NCI-H1436 (cell line): ENCODE data around the gene OR2T10.
"Not testable (repeated sequence)": the region's sequence is repeated elsewhere in the genome, so short reads cannot be mapped to it uniquely, and the experiment has no call there.

ENCODE experiments used
- DNase-seq: peaks from one replicate; lab custom pipeline; 2025; lab: John Stamatoyannopoulos, UW

OR2T10 gene

GRCh38 chr1:248597589-248597988, at the start of gene OR2T10:
Gene OR2T10 (minus strand): TSS chr1:248597700. CDS start chr1:248593768, 3,932 bp downstream.
- DNase-seq = no peak

- not testable (repeated sequence) for DNase-seq
Measured at GRCh38 chr1:248645178-248645577, 47.7 kb upstream of the OR2T10 start, which contains the start of gene OR2T35. Gene OR2T35 (minus strand): TSS chr1:248645278. CDS start chr1:248639258, 6,020 bp downstream.

- DNase-seq = not testable (repeated sequence)
Measured at GRCh38 chr1:248642971-248643651, 45.6 kb upstream of the OR2T10 start.

GRCh38 chr1:248641583-248641982, 44.1 kb upstream of the OR2T10 start:
- not testable (repeated sequence) for DNase-seq

GRCh38 chr1:248640906-248641305, 43.4 kb upstream of the OR2T10 start:
- not testable (repeated sequence) for DNase-seq

GRCh38 chr1:248639652-248640051, 42.2 kb upstream of the OR2T10 start:
- not testable (repeated sequence) for DNase-seq

GRCh38 chr1:248636612-248637011, 39.1 kb upstream of the OR2T10 start:
- not testable (repeated sequence) for DNase-seq

GRCh38 chr1:248634991-248635390, 37.5 kb upstream of the OR2T10 start, which contains the start of gene OR2T11:
Gene OR2T11 (minus strand): TSS chr1:248635091. CDS start chr1:248627128, 7,963 bp downstream.
- not testable (repeated sequence) for DNase-seq

GRCh38 chr1:248631354-248632008, 34.0 kb upstream of the OR2T10 start:
- no peak for DNase-seq

GRCh38 chr1:248630551-248630950, 33.1 kb upstream of the OR2T10 start:
- no peak for DNase-seq

- no peak for DNase-seq
Measured at GRCh38 chr1:248627971-248628844, 30.7 kb upstream of the OR2T10 start.

GRCh38 chr1:248625971-248626370, 28.5 kb upstream of the OR2T10 start:
- DNase-seq = no peak

- DNase-seq = no peak
Measured at GRCh38 chr1:248625166-248625565, 27.7 kb upstream of the OR2T10 start.

GRCh38 chr1:248622570-248623001, 25.1 kb upstream of the OR2T10 start:
- DNase-seq = peak; percentile 35

GRCh38 chr1:248621770-248622169, 24.3 kb upstream of the OR2T10 start:
- no peak for DNase-seq

- DNase-seq = peak; percentile 66
Measured at GRCh38 chr1:248618878-248619277, 21.4 kb upstream of the OR2T10 start.

- no peak for DNase-seq
Measured at GRCh38 chr1:248618119-248618518, 20.6 kb upstream of the OR2T10 start.

- no peak for DNase-seq
Measured at GRCh38 chr1:248613742-248614141, 16.2 kb upstream of the OR2T10 start.

GRCh38 chr1:248611883-248612414, 14.4 kb upstream of the OR2T10 start:
- no peak for DNase-seq

GRCh38 chr1:248610301-248610700, 12.8 kb upstream of the OR2T10 start:
- no peak for DNase-seq

GRCh38 chr1:248599396-248599795, 1.9 kb upstream of the OR2T10 start:
- DNase-seq = no peak

- no peak for DNase-seq
Measured at GRCh38 chr1:248596615-248597014, 885 bp downstream of the OR2T10 start.
